Esophagus mucosa (tissue), 1 donor: Measurements from ENCODE around the gene TYW1B. TPM values are rescaled to one million over a fixed set of nuclear protein-coding genes. Genes with fewer than 3 reads are reported as not detected.
"Not testable (repeated sequence)": the region's sequence is repeated elsewhere in the genome, so short reads cannot be mapped to it uniquely, and the experiment has no call there.

Source experiments
- ATAC-seq: fragments of 200-7000 bp; cut with Tn5 transposase; one replicate; pipeline ENCODE4 v1.9.1; 2020
- total RNA-seq: library from RNA; stranded (reverse); gene quantifications from one replicate; pipeline ENCODE4 v1.2.4, GENCODE V29; 2023
- donor health status: DM: yes; HTN: yes; CAD: no.

Gene TYW1B
- total RNA-seq, 1 donor from 2014 or later: 1.00 TPM

DNA sequence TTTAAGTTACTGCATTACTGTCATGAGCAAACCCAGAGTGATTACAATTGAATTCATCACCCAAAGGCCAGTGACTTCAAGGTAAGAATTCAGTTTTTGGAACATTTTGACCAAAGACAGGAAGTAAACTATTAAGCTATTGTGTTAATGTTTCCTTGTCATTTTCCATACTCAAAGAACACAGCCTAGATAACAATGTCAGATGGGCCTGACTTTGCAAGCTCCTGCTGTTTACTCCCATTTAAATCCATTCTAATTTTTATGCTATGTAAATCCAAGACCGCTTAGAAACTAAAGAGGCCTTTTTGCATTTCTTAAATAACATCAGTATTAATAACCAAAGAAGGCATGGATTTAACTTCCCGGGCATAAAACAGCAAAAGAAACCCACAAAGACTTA, 136.6 kb downstream of the TYW1B start:
- ATAC-seq: not testable (repeated sequence)

GRCh38 chr7:72690177-72690576, 137.8 kb downstream of the TYW1B start:
- not testable (repeated sequence) for ATAC-seq

DNA sequence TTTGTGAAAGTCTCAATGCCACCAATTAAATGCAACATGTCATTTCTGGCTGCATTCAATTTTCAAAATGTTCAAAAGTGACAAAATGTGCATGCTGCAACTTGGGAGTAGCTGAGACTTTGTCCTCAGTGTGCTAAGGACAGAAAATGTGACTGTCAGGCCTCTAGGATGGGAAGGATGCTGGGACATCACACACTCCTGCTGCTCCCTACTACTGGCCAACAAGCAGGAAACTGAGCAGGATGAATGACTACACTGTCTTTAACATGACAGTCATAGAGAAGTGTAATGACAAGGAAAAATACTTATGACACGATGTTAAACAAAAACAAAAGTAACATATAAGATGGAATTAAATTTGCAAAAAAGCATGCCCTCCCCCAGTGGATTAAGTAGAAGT, 138.7 kb downstream of the TYW1B start:
- ATAC-seq: not testable (repeated sequence)

- ATAC-seq: not testable (repeated sequence)
Observed at GRCh38 chr7:72681211-72681610, 146.8 kb downstream of the TYW1B start.

GRCh38 chr7:72676880-72677279, 151.1 kb downstream of the TYW1B start:
- ATAC-seq: not testable (repeated sequence)

GRCh38 chr7:72676086-72676690, 151.8 kb downstream of the TYW1B start:
- peak; percentile 57 for ATAC-seq

GRCh38 chr7:72675686-72676085, 152.3 kb downstream of the TYW1B start:
- ATAC-seq: not testable (repeated sequence)

GRCh38 chr7:72674394-72674793, 153.6 kb downstream of the TYW1B start:
- peak; percentile 80 for ATAC-seq

GRCh38 chr7:72670850-72671249, 157.2 kb downstream of the TYW1B start:
- not testable (repeated sequence) for ATAC-seq

DNA sequence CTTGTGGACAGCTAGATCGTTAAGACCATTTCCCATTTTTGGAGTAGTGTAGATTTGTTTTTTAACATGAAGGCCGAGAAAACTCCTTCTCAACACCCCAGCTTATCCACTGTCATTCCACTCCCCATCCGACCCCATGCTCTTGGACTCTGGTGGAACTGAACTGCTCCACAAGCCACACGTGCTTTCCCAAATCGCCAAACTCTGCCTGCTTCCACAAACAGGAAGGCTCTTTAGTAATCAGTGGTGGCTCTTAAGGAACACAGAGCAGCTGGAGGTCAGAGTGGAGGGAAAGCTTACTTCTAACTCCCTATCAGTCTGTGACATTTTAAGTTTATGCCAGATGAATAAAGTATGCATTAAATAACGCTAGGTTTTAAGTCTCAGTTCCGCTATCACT, 159.6 kb downstream of the TYW1B start:
- ATAC-seq: not testable (repeated sequence)

DNA sequence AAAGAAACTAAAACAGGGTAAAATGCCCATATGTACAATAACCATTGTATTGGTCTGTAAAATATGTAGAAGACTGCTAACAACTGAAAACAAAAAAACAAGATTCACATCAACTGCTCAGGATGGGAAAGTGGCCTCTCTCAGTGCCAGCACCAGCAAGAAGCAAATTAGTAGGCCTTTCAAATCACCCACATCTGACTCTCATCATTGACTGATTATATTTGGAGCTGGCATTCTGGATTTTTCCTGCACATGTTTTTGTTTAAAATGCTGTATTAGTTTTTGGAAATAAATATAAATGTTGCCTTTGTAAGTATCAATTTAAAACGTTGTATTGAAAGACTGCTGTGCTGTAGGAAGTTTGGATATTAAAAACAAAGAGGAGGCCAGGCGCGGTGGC, 161.0 kb downstream of the TYW1B start:
- not testable (repeated sequence) for ATAC-seq

DNA sequence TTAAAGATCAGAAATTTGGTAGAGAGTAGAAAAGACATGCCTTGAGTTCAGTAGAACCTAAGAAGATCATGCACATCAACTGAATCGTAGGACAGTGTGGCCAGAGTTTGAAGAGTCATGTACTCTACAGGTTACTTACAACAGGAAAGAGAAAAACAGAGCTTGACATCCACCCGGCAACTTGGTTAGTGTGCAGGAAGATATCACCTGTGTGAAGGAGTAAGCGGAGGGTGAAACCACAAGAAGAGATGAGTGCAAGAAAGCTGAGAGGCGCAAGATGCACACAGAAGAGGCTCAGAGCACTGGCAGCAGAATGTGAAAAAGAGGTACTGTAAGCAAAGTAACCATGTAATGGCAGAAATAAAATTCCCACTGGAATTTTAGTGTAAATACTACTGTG, 179.4 kb downstream of the TYW1B start:
- not testable (repeated sequence) for ATAC-seq

DNA sequence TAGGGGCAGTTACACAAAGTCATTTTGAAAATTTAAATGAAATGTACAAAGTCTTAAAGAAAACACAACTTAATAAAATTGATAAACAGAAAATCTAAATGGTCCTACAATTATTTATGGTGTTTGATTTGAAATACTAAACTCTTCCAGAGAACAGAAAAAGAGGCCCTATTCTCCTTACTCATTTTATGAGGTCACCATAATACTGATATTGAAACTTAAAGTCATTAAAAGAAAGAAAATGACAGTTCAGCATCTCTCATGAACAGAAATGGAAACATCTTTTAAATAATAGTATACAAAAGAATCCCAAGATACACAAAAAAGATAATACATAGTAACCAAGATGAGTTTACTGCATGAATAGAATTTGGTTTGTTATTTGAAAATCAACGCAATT, 184.3 kb downstream of the TYW1B start:
- ATAC-seq: not testable (repeated sequence)

DNA sequence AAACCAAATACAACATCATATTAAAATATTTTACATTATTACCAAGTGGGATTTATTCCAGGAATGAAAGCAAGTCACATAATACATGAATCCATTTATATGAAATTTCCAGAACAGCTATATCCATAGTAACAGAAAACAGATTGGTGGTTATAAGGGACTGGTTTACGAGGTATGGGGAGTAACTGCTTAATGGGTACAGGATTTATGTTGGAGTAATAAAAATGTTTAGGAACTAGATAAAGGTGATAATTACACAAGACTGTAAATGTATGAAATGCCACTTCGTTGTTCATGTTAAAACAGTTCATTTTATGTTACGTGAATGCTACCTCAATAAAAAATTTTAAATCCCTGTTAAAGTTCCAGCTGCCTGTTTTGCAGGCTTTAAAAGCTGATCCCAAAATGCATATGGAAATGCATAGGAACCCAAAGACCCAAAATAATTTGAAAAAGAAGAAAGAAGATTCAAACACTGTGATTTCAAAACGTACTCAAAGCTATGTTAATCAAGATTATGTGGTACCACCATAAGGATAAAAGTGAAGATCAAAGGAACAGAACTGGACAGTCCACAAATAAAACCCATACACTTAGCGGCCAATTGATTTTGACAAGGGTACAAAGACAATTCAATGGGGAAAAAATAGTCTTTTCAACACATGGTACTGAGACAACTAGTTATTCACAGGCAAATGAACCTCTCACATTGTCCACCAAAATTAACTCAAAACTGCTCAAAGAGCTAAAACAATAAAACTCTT, 186.3 kb downstream of the TYW1B start:
- not testable (repeated sequence) for ATAC-seq

DNA sequence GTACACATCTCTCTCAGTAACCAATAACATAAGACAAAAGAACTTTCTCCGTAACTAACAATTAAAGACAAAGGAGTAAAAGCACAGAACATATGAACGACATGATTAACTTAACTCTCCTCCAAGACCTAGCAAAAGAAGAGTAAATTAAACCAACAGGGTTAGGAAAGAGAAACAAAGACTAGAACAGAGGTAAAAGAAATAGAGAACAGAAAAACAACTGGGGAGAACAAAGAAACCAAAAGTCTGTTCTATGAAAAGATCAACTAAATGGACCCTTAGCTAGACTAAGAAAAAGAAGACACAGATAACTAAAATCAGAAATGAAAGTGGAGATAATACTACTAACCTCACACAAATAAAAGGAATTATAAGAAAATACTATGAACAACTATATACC, 187.3 kb downstream of the TYW1B start:
- not testable (repeated sequence) for ATAC-seq

GRCh38 chr7:72635273-72635908, 192.6 kb downstream of the TYW1B start:
- ATAC-seq: peak; percentile 38

GRCh38 chr7:72632765-72633292, 195.2 kb downstream of the TYW1B start:
- ATAC-seq: peak; percentile 85

DNA sequence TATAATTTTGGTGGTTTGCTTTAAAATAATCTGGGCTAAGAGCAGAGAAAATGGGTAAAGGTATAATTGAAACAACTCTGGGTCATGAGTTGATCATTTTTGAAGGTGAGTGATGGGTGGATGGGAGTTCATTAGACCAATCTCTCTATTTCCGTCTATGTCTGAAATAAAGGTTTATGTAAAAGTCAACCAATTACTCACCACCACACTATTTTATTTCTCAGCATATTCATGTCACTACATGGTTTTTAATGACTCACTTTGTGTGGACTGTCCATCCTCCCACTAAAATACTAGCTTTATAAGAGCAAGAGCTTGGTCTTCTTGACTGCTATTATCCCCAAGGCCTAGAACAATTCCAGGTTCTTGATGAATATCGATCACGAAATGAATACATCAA, 199.6 kb downstream of the TYW1B start:
- peak; percentile 80 for ATAC-seq

- ATAC-seq: not testable (repeated sequence)
Observed at GRCh38 chr7:72626428-72627011, 201.5 kb downstream of the TYW1B start.

- not testable (repeated sequence) for ATAC-seq
Observed at GRCh38 chr7:72625721-72626423, 202.1 kb downstream of the TYW1B start.

DNA sequence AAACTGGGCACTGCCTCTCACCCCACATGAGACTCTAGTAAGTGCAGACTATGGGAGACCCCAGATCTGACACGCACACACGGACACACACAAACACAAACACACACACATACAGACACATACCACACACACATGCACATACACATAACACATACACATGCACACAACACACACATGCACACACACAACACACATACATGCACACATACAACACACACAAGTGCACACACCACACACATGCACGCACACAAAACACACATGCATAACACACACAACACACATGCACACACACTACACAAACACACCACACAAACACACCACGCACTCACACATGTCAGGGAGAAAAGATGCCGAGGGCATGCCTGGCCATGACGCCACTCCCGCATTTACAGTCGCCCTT, 205.5 kb downstream of the TYW1B start:
- ATAC-seq: no peak

DNA sequence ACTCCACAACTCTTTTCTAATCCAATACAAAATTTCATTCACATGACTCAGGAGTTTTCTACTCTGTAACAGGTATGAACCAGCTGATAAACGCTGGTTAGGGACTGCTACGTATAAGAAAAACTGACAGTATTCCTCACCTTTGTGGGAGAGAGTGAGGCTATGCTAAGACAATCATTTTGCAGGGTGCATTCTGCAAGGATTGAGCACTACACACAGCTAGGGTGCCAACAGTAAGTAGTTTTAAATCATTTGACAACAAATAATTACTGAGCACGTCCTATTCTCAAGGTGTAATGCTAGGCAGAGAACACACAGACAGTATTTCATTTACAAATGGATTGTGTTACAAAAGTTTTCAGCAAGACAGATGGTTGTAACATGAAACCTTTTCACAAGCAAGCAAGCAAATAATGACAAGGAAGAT, 206.2 kb downstream of the TYW1B start:
- not testable (repeated sequence) for ATAC-seq
